ENCODE results near the gene PTPRO.

- TF ChIP-seq CTCF (IDR thresholded peaks at IDR 0.05), result no peak
- TF ChIP-seq GABPA (IDR thresholded peaks at IDR 0.05; ENCODE audit: low read depth), result no peak
- no peak for TF ChIP-seq SMC3 (IDR thresholded peaks at IDR 0.05; ENCODE audit: low read depth, low read length)
- TF ChIP-seq ZBTB33 (IDR thresholded peaks at IDR 0.05; ENCODE audit: borderline replicate concordance, low read depth), result no peak
- TF ChIP-seq POLR2AphosphoS5 (IDR thresholded peaks at IDR 0.05; ENCODE audit: low read depth, low read length), result no peak
- no peak for TF ChIP-seq RCOR1 (IDR thresholded peaks at IDR 0.05; ENCODE audit: low read length)
- no peak for TF ChIP-seq YY1 (IDR thresholded peaks at IDR 0.05; ENCODE audit: low read depth)
- no peak for TF ChIP-seq TEAD4 (IDR thresholded peaks at IDR 0.05; ENCODE audit: borderline replicate concordance, insufficient read depth)
- no peak for TF ChIP-seq ELF1 (IDR thresholded peaks at IDR 0.05)
- TF ChIP-seq RFX5 (IDR thresholded peaks at IDR 0.05; ENCODE audit: low read length), result no peak
- TF ChIP-seq EZH2phosphoT487 (IDR thresholded peaks at IDR 0.05; ENCODE audit: borderline replicate concordance, low read depth), result no peak
- TF ChIP-seq MAX (IDR thresholded peaks at IDR 0.05; ENCODE audit: low read depth), result no peak
Measured at GRCh38 chr12:15335959-15336358, 13.7 kb downstream of the PTPRO start.

All from SK-N-SH (cell line).